Hematopoietic multipotent progenitor cell treated with erythropoietin and hydrocortisone succinate and interleukin-3 and kit ligand, for 8 days (in vitro differentiated cells): ENCODE results near the gene SSH3.

Experiments
- DNase-seq: peaks from one replicate; pipeline ENCODE4 v3.0.0-alpha.2; 2015

Gene SSH3

GRCh38 chr11:67281552-67282150, 21.7 kb upstream of the SSH3 start:
- DNase-seq, result no peak

- DNase-seq, result no peak
These were observed 21.0 kb upstream of the SSH3 start for GRCh38 chr11:67282155-67282875.

GRCh38 chr11:67282876-67283371, 20.4 kb upstream of the SSH3 start:
- no peak for DNase-seq

- DNase-seq, result no peak
These were observed 19.8 kb upstream of the SSH3 start for GRCh38 chr11:67283481-67283963.

- no peak for DNase-seq
These were observed 18.4 kb upstream of the SSH3 start for GRCh38 chr11:67284811-67285540.

GRCh38 chr11:67285541-67286498, 17.5 kb upstream of the SSH3 start:
- DNase-seq, result no peak

- no peak for DNase-seq
These were observed 16.6 kb upstream of the SSH3 start for GRCh38 chr11:67286621-67287333.

- DNase-seq, result no peak
These were observed 15.8 kb upstream of the SSH3 start for GRCh38 chr11:67287355-67288197.

- no peak for DNase-seq
These were observed 15.2 kb upstream of the SSH3 start for GRCh38 chr11:67288198-67288451.

GRCh38 chr11:67288452-67289225, 14.7 kb upstream of the SSH3 start:
- DNase-seq, result peak; percentile 83

GRCh38 chr11:67289226-67289650, 14.1 kb upstream of the SSH3 start, which contains the start of gene ANKRD13D:
Gene ANKRD13D (plus strand): TSS chr11:67289303. CDS start chr11:67289461, 158 bp downstream.
- DNase-seq, result no peak

- DNase-seq, result no peak
These were observed 13.5 kb upstream of the SSH3 start for GRCh38 chr11:67289651-67290479.

- DNase-seq, result no peak
These were observed 12.5 kb upstream of the SSH3 start for GRCh38 chr11:67290801-67291200.

- no peak for DNase-seq
These were observed 11.6 kb upstream of the SSH3 start for GRCh38 chr11:67291481-67292381.

- DNase-seq, result no peak
These were observed 10.7 kb upstream of the SSH3 start for GRCh38 chr11:67292671-67293070.

GRCh38 chr11:67293090-67293489, 10.2 kb upstream of the SSH3 start:
- DNase-seq, result peak; percentile 41

GRCh38 chr11:67295846-67296245, 7.5 kb upstream of the SSH3 start:
- DNase-seq, result no peak

- no peak for DNase-seq
These were observed 4.5 kb upstream of the SSH3 start for GRCh38 chr11:67298786-67299185.
